CD14-positive monocyte (primary cell): ENCODE results near the gene ZBED4. TPM values are rescaled to one million over a fixed set of nuclear protein-coding genes. Genes with fewer than 3 reads are reported as not detected.

Experiments
- DNase-seq, 3 donors: peaks; one replicate each; pipeline ENCODE4 v3.0.0-alpha.2; 2011 to 2022
- H2AFZ ChIP-seq: 2 replicates; pipeline ENCODE4 v1.6.0; 2012; ENCODE audit warnings: mild to moderate bottlenecking, low read depth, low read length, inconsistent platforms; ENCODE audit not compliant: insufficient read depth, poor library complexity, severe bottlenecking
- H3K27ac ChIP-seq, 2 donors: 1 replicate in 1 of 2; 2 replicates in 1 of 2; pipeline ENCODE4 v1.5.1; 2012 to 2013; ENCODE audit warnings: low read length in 2 of 2, control low read depth in 1 of 2, inconsistent platforms in 1 of 2, low read depth in 1 of 2, mild to moderate bottlenecking in 1 of 2
- H3K27me3 ChIP-seq, 2 donors: one replicate each; pipeline versions ENCODE4 v1.6.0 to v1.6.1; 2011 to 2013; ENCODE audit warnings: low read length in 2 of 2; ENCODE audit not compliant: control insufficient read depth in 2 of 2, insufficient read depth in 2 of 2
- H3K36me3 ChIP-seq, 2 donors: replicated peaks in 1 of 2; 1 replicate in 1 of 2; 2 replicates in 1 of 2; pipeline versions ENCODE4 v1.5.1 to v1.6.1; 2012 to 2013; ENCODE audit warnings: low read length in 2 of 2, control low read depth in 1 of 2, inconsistent platforms in 1 of 2, mild to moderate bottlenecking in 1 of 2; ENCODE audit not compliant: insufficient read depth in 2 of 2, control insufficient read depth in 1 of 2
- H3K4me1 ChIP-seq, 2 donors: 1 replicate in 1 of 2; 2 replicates in 1 of 2; pipeline versions ENCODE4 v1.5.1 to v1.6.1; 2012 to 2013; ENCODE audit warnings: low read length in 2 of 2, control low read depth in 1 of 2, inconsistent platforms in 1 of 2, mild to moderate bottlenecking in 1 of 2, moderate library complexity in 1 of 2; ENCODE audit not compliant: insufficient read depth in 2 of 2, control insufficient read depth in 1 of 2
- H3K4me2 ChIP-seq: replicated peaks from 2 replicates; pipeline ENCODE3; 2012; ENCODE audit warnings: low read length, moderate library complexity, mild to moderate bottlenecking; ENCODE audit not compliant: poor library complexity, severe bottlenecking; ENCODE audit errors: extremely low read depth
- H3K4me3 ChIP-seq, 3 experiments: fragments of 200-600 bp in 1 of 3; sonication (generic) in 1 of 3; replicated peaks in 1 of 3; 1 replicate in 2 of 3; 2 replicates in 1 of 3; pipeline ENCODE4 v1.5.1; 2011 to 2013; ENCODE audit warnings: low read length in 3 of 3, mild to moderate bottlenecking in 3 of 3, control low read depth in 2 of 3, low read depth in 2 of 3, inconsistent platforms in 1 of 3, moderate library complexity in 1 of 3
- H3K79me2 ChIP-seq: 2 replicates; pipeline ENCODE4 v1.6.0; 2012; ENCODE audit warnings: mild to moderate bottlenecking, control low read depth, inconsistent platforms, low read length, moderate library complexity; ENCODE audit not compliant: insufficient read depth
- H3K9ac ChIP-seq: 2 replicates; pipeline ENCODE4 v1.6.0; 2017; ENCODE audit warnings: low read length, mild to moderate bottlenecking; ENCODE audit not compliant: insufficient read depth, poor library complexity, severe bottlenecking
- H3K9me3 ChIP-seq, 2 donors: replicated peaks in 1 of 2; 1 replicate in 1 of 2; 2 replicates in 1 of 2; pipeline versions ENCODE4 v1.5.1 to v1.6.1; 2012 to 2013; ENCODE audit warnings: low read length in 2 of 2, control low read depth in 1 of 2; ENCODE audit not compliant: control insufficient read depth in 1 of 2, insufficient read depth in 1 of 2
- H4K20me1 ChIP-seq: 2 replicates; pipeline ENCODE4 v1.6.0; 2012; ENCODE audit warnings: mild to moderate bottlenecking, low read length, control low read depth, moderate library complexity; ENCODE audit not compliant: insufficient read depth
- H3K27ac Mint-ChIP-seq, 7 donors: one replicate each; pipeline ENCODE4 v1.8.0; 2020; ENCODE audit warnings: mild to moderate bottlenecking in 7 of 7, mixed read lengths in 7 of 7, moderate library complexity in 6 of 7, inconsistent platforms in 2 of 7
- H3K27me3 Mint-ChIP-seq, 3 donors: one replicate each; pipeline ENCODE4 v1.8.0; 2021 to 2022; ENCODE audit warnings: low read depth in 3 of 3, mild to moderate bottlenecking in 3 of 3, mixed read lengths in 3 of 3, moderate library complexity in 3 of 3, inconsistent platforms in 1 of 3
- H3K36me3 Mint-ChIP-seq, 2 donors: one replicate each; pipeline ENCODE4 v1.8.0; 2020; ENCODE audit warnings: mixed read lengths in 2 of 2, inconsistent platforms in 1 of 2, mild to moderate bottlenecking in 1 of 2
- H3K4me1 Mint-ChIP-seq: one replicate; pipeline ENCODE4 v1.8.0; 2020; ENCODE audit warnings: mild to moderate bottlenecking, mixed read lengths
- H3K4me3 Mint-ChIP-seq, 2 donors: one replicate each; pipeline ENCODE4 v1.8.0; 2020; ENCODE audit warnings: mild to moderate bottlenecking in 2 of 2, mixed read lengths in 2 of 2, moderate library complexity in 1 of 2
- H3K9me3 Mint-ChIP-seq, 7 donors: one replicate each; pipeline ENCODE4 v1.8.0; 2020 to 2022; ENCODE audit warnings: mixed read lengths in 7 of 7, mild to moderate bottlenecking in 6 of 7, moderate library complexity in 6 of 7, inconsistent platforms in 2 of 7
- WGBS: methylation state at CpG from one replicate; pipeline ENCODE4 v1.1.5; 2013; ENCODE audit warnings: missing lambda C conversion rate; ENCODE audit not compliant: insufficient coverage; 5-methylcytosine and 5-hydroxymethylcytosine counted together
- intact Hi-C, 2 donors: fragments of 100-400 bp; cut with micrococcal nuclease; formaldehyde crosslinking; loops; one replicate each; pipeline versions ENCODE4 v1.15.0 to v1.15.1; 2023
- polyA plus RNA-seq, 3 donors: library from polyadenylated mRNA; depleted of rRNA in 1 of 3; unstranded in 2 of 3; stranded (reverse) in 1 of 3; fragments of 300-500 nt in 2 of 3; fragments of >200 nt in 1 of 3; fragmentation: Illumina TruSeq in 2 of 3; gene quantifications; 1 replicate in 2 of 3; 2 replicates in 1 of 3; pipeline ENCODE4 v1.2.3, GENCODE V29; 2012 to 2021
- TF ChIP-seq, protein P1 (sequence below): fragments of 200-600 bp; IDR thresholded peaks from one replicate; pipeline ENCODE4 v1.8.0; 2022; ENCODE audit warnings: antibody characterized with exemption, mild to moderate bottlenecking

The ZBED4 gene
- polyA plus RNA-seq, 3 donors, result 3.8 to 8.2 (median 5.7) TPM

DNA sequence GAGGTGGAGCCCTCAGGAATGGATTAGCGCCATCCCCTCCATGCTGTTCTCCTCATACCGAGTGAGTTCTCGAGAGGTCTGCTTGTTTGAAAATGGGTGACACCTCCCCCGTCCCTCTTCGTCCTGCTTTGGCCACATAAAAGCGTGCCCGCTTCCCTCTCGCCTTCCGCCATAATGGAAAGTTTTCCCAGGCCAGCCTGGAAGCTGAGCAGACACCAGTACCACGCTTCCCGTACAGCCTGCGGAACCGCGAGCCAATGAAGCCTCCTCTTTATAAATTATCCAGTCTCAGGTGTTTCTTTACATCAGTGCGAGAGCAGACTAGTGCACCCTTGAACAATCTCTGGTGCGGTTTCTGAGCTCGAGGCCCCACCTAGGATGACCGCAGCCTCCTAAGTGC lies 51.8 kb downstream of the ZBED4 start:
- Histone ChIP-seq H3K9me3 (peaks cover 0 to 4% of the 10 kb centered on the region in 2 donors), H2AFZ (no peak overlapping the region), H3K4me1 (no peaks in the 10 kb centered on the region), H3K79me2 (no peaks in the 10 kb centered on the region), H4K20me1 (no peaks in the 10 kb centered on the region), H3K27ac (no peak overlapping the region), H3K27me3 (no peaks in the 10 kb centered on the region), H3K4me3 (no peak overlapping the region), H3K4me2 (no peak overlapping the region), H3K36me3 (peaks cover 48 to 80% of the 10 kb centered on the region in 2 donors), H3K9ac (no peak overlapping the region)
- Mint-ChIP-seq H3K4me3 (no peak overlapping the region), H3K27me3 (peaks cover 0 to 3% (median 0%) of the 10 kb centered on the region in 3 donors), H3K27ac (peak overlapping the region in 3 of 7 donors; percentile 22 to 27 (median 23)), H3K9me3 (peaks cover 0 to 7% (median 0%) of the 10 kb centered on the region in 7 donors), H3K36me3 (peaks cover 62 to 87% of the 10 kb centered on the region in 2 donors), H3K4me1 (no peaks in the 10 kb centered on the region)
- intact Hi-C loops, result no loop called here
- DNase-seq, result no peak
- TF ChIP-seq, protein P1, sequence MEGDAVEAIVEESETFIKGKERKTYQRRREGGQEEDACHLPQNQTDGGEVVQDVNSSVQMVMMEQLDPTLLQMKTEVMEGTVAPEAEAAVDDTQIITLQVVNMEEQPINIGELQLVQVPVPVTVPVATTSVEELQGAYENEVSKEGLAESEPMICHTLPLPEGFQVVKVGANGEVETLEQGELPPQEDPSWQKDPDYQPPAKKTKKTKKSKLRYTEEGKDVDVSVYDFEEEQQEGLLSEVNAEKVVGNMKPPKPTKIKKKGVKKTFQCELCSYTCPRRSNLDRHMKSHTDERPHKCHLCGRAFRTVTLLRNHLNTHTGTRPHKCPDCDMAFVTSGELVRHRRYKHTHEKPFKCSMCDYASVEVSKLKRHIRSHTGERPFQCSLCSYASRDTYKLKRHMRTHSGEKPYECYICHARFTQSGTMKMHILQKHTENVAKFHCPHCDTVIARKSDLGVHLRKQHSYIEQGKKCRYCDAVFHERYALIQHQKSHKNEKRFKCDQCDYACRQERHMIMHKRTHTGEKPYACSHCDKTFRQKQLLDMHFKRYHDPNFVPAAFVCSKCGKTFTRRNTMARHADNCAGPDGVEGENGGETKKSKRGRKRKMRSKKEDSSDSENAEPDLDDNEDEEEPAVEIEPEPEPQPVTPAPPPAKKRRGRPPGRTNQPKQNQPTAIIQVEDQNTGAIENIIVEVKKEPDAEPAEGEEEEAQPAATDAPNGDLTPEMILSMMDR, result no peak
- WGBS, result 99% methylated on average over 18 of the region's 18 CpGs

DNA sequence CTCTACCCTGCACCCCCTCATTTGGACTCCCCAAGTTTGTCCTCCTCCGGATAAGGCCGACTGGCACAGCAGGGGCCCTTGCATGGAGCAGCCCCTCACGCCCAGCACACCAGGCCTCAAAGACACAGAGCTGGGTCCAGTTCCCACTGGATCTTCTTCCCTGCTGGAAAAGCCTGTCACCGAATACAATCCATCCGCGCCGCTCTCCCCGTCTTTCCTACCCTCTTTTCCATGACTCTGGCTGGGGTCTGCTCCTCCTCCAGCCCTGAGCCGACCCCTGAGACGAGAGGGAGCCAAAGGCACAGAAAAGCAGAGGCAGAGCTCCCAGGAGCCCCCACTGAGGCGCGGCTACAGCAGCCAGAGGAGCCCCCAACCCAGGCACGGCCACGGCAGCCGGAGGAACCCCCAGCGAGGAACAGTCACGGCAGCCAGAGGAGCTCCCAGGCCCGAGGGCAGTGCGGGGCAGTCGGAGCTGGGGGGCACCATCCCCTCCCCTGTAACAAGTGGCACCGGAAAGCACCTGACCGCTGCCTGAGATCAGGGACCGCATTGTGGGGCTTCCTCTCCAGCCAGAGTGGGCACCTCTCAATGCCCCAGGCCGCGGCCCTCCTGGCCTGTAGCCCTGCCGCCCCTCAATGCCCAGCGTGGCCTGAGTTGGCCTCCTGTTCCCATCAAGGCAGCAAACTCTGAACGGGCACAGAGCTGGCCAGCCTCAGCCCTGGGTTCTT lies 52.6 kb downstream of the ZBED4 start:
- no peaks in the 10 kb centered on the region for H3K4me1 ChIP-seq
- H3K36me3 ChIP-seq, result peaks cover 50 to 80% of the 10 kb centered on the region in 2 donors
- no peaks in the 10 kb centered on the region for H3K27me3 ChIP-seq
- H4K20me1 ChIP-seq, result no peaks in the 10 kb centered on the region
- Mint-ChIP-seq H3K9me3 (peaks cover 0 to 7% (median 0%) of the 10 kb centered on the region in 7 donors), H3K27me3 (peaks cover 0 to 3% (median 0%) of the 10 kb centered on the region in 3 donors), H3K4me1 (no peaks in the 10 kb centered on the region), H3K4me3 (no peak overlapping the region), H3K36me3 (peaks cover 60 to 86% of the 10 kb centered on the region in 2 donors), H3K27ac (peak overlapping the region in 1 of 7 donors; percentile 33)
- H3K4me2 ChIP-seq, result no peak overlapping the region
- TF ChIP-seq, protein P1, result no peak
- WGBS, result 98% methylated on average over 26 of the region's 28 CpGs
- no peak overlapping the region for H2AFZ ChIP-seq
- H3K9ac ChIP-seq, result no peak overlapping the region
- H3K9me3 ChIP-seq, result peaks cover 0 to 4% of the 10 kb centered on the region in 2 donors
- H3K4me3 ChIP-seq, result no peak overlapping the region
- H3K79me2 ChIP-seq, result no peaks in the 10 kb centered on the region
- DNase-seq, result no peak
- no peak overlapping the region for H3K27ac ChIP-seq
- intact Hi-C loops, result no loop called here
